OCI-LY3 (cell line): Measurements from ENCODE around the gene ABCG1.

Experiments
- H2AFZ ChIP-seq: fragments of 200-600, 300-600 bp; shearing (Covaris generic); 2 replicates; pipeline ENCODE4 v1.6.0; 2014; ENCODE audit warnings: antibody characterized with exemption, low read depth, low read length
- H3K27ac ChIP-seq: fragments of 200-600, 300-600 bp; sonication (generic); 2 replicates; pipeline ENCODE4 v1.5.1; 2014; ENCODE audit warnings: mild to moderate bottlenecking, low read length, moderate library complexity, mixed read lengths
- H3K27me3 ChIP-seq: fragments of 200-600, 300-600 bp; sonication (generic); 2 replicates; pipeline ENCODE4 v1.6.1; 2014; ENCODE audit warnings: low read depth, low read length, mixed read lengths
- H3K36me3 ChIP-seq: fragments of 200-600, 300-600 bp; sonication (generic); replicated peaks from 2 replicates; pipeline ENCODE3; 2014; ENCODE audit warnings: low read depth, low read length, mixed read lengths
- H3K4me1 ChIP-seq: fragments of 300-600, 200-600 bp; sonication (generic); 2 replicates; pipeline ENCODE4 v1.6.1; 2014; ENCODE audit warnings: low read length, mixed read lengths
- H3K4me2 ChIP-seq: fragments of 200-600, 300-600 bp; sonication (generic); 2 replicates; pipeline ENCODE4 v1.6.1; 2014; ENCODE audit warnings: low read length, mixed read lengths
- H3K4me3 ChIP-seq: fragments of 300-600, 200-600 bp; sonication (generic); 2 replicates; pipeline ENCODE4 v1.5.1; 2014; ENCODE audit warnings: antibody characterized with exemption, mild to moderate bottlenecking, low read length, moderate library complexity
- H3K79me2 ChIP-seq: fragments of 300-600, 200-600 bp; shearing (Covaris generic); 2 replicates; pipeline ENCODE4 v1.6.1; 2014; ENCODE audit warnings: mild to moderate bottlenecking, low read length, mixed read lengths
- H3K9ac ChIP-seq: fragments of 300-600, 200-600 bp; shearing (Covaris generic); 2 replicates; pipeline ENCODE4 v1.6.0; 2014; ENCODE audit warnings: mild to moderate bottlenecking, low read length, moderate library complexity
- H3K9me3 ChIP-seq: fragments of 200-600, 300-600 bp; shearing (Covaris generic); 2 replicates; pipeline ENCODE4 v1.6.1; 2014; ENCODE audit warnings: low read length, mixed read lengths; ENCODE audit not compliant: insufficient read depth
- H4K20me1 ChIP-seq: fragments of 200-600, 300-600 bp; sonication (generic); 2 replicates; pipeline ENCODE4 v1.6.1; 2016; ENCODE audit warnings: low read length, mixed read lengths; ENCODE audit not compliant: insufficient read depth
- EZH2phosphoT487 ChIP-seq: fragments of 200-600 bp; shearing (Covaris generic); IDR thresholded peaks from 2 replicates; pipeline ENCODE4 v1.6.1; 2018; ENCODE audit warnings: antibody characterized with exemption, mixed run types, low read depth
- TF ChIP-seq, protein P1 (sequence below): fragments of 200-600, 300-600 bp; sonication (generic); IDR thresholded peaks from 2 replicates; pipeline ENCODE4 v1.5.1; 2014; ENCODE audit warnings: antibody characterized with exemption, low read length, low read depth

Gene ABCG1

DNA sequence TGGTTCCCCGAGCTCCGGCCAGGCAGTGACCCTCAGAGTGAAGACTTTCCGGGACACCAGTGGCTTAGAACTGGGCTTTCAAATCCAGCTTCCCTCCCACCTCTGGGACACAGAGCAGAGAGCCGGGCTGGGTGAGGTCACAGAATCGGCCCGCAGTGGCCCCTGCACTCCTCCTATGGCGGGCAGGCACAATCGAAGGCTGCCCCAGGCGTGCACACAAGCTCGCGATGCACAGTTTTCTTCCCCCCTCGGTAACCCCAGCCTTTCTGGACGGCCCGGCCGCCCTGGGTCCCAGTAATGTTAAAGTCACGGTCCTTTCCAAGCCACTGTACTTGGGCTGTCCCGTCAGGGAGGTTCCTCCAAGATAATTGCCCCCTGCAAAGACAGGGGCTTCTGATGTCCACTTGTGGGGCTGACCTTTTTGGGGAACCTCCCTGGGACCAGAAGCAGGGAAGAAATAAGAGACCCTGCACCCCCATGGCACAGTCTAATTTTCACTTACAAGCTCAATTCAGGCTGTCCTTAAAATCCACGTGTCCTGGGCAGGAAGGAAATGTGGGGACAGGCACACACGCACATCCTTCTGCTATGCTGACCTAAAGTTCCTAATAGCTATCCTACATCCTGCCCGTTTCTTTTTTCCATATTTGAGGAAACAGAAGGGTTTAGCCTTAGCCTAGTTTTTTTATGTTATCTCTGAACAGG lies 82.6 kb downstream of the ABCG1 start:
- H2AFZ ChIP-seq: no peak overlapping the region
- no peak for TF ChIP-seq EZH2phosphoT487
- TF ChIP-seq, protein P1, sequence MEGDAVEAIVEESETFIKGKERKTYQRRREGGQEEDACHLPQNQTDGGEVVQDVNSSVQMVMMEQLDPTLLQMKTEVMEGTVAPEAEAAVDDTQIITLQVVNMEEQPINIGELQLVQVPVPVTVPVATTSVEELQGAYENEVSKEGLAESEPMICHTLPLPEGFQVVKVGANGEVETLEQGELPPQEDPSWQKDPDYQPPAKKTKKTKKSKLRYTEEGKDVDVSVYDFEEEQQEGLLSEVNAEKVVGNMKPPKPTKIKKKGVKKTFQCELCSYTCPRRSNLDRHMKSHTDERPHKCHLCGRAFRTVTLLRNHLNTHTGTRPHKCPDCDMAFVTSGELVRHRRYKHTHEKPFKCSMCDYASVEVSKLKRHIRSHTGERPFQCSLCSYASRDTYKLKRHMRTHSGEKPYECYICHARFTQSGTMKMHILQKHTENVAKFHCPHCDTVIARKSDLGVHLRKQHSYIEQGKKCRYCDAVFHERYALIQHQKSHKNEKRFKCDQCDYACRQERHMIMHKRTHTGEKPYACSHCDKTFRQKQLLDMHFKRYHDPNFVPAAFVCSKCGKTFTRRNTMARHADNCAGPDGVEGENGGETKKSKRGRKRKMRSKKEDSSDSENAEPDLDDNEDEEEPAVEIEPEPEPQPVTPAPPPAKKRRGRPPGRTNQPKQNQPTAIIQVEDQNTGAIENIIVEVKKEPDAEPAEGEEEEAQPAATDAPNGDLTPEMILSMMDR: no peak

DNA sequence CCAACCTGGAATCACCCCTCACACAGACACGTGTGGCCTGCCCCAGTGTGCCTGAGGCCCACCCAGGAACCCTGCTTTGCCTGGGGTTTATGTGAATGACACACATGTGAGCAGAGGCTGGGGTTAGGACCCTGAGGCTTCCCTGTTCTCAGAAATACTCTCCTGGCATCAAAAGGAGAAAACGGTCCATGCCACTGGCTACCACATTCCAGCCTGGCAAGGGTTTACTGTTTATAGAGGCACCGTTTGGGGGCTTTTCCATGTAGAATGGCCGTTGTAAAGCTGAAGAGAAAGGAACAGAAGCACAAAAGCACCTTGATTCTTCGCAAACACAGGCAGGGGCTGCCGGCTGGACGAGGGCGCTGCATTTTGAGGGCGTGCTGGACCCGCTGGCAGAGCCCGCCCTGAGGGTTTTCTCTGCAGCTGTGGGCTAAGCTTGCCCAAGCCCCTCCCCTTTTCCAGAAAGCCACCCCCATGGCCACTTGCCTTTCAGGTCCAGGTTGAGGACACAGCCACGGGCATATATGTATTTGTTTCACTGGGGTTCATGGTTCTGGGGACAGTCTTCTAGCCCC lies 83.2 kb downstream of the ABCG1 start:
- Histone ChIP-seq H3K27me3 (peaks cover 21% of the 10 kb centered on the region), H3K27ac (no peak overlapping the region), H3K4me2 (no peak overlapping the region), H3K4me1 (no peaks in the 10 kb centered on the region), H3K79me2 (no peaks in the 10 kb centered on the region), H3K4me3 (no peak overlapping the region), H3K9me3 (no peaks in the 10 kb centered on the region), H4K20me1 (no peaks in the 10 kb centered on the region), H3K36me3 (no peaks in the 10 kb centered on the region), H2AFZ (no peak overlapping the region), H3K9ac (no peak overlapping the region)
- TF ChIP-seq, protein P1: no peak
- TF ChIP-seq EZH2phosphoT487: no peak

More for the DNA sequence above, 82.6 kb downstream of the ABCG1 start:
- H3K9ac ChIP-seq: no peak overlapping the region
- H3K27ac ChIP-seq: no peak overlapping the region
- H3K4me1 ChIP-seq: no peaks in the 10 kb centered on the region
- H3K9me3 ChIP-seq: no peaks in the 10 kb centered on the region
- H4K20me1 ChIP-seq: no peaks in the 10 kb centered on the region
- H3K4me3 ChIP-seq: no peak overlapping the region
- no peak overlapping the region for H3K4me2 ChIP-seq
- no peaks in the 10 kb centered on the region for H3K36me3 ChIP-seq
- H3K79me2 ChIP-seq: no peaks in the 10 kb centered on the region
- peaks cover 25% of the 10 kb centered on the region for H3K27me3 ChIP-seq

DNA sequence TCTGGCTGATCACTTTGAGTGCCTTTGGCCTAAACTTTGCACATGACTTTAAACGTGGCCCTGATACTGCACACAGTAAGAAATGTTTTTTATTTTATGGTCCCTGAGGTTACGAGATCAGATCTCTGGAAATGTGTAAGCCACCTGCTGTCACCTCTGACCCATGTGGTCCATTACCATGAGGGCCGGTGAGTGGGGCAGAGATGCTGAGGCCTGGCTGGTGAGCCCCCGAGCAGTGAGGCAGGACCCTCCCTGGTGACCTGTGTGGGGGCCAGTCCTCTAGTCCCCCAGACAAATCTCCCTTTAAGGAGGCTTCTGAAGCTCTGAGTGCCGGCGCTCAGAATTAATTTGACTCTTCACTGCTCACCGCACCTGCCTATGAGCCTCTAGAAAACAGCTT lies 83.9 kb downstream of the ABCG1 start:
- Histone ChIP-seq H3K79me2 (no peaks in the 10 kb centered on the region), H4K20me1 (no peaks in the 10 kb centered on the region), H3K36me3 (no peaks in the 10 kb centered on the region), H3K4me3 (no peak overlapping the region), H2AFZ (no peak overlapping the region), H3K4me2 (no peak overlapping the region), H3K27me3 (peaks cover 19% of the 10 kb centered on the region; the same call in 1 of the 2 replicates), H3K9ac (no peak overlapping the region), H3K27ac (no peak overlapping the region), H3K4me1 (no peaks in the 10 kb centered on the region), H3K9me3 (no peaks in the 10 kb centered on the region)
- TF ChIP-seq, protein P1: no peak
- no peak for TF ChIP-seq EZH2phosphoT487

DNA sequence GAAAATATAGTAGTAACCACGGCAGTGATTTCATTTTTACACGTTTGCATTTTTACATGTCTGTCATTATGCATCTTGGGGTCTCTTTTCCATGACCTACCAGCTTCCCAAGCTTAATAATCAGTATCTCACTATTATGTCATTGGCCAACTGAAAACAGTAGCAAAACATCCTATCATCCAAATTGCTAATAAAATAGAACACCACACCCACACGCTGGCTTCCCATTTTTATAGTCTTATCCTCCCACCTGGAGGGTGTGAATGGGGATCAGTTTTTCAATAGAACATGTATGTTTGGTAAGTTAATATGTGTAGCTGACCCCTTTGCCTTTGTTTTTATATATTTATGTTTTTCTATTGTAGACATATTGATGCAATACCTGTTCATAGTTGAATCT lies 84.5 kb downstream of the ABCG1 start:
- H2AFZ ChIP-seq: no peak overlapping the region
- no peaks in the 10 kb centered on the region for H3K36me3 ChIP-seq
- no peak overlapping the region for H3K4me3 ChIP-seq
- no peaks in the 10 kb centered on the region for H4K20me1 ChIP-seq
- no peak overlapping the region for H3K4me2 ChIP-seq
- peaks cover 21% of the 10 kb centered on the region; the same call in 1 of the 2 replicates for H3K27me3 ChIP-seq
- H3K79me2 ChIP-seq: no peaks in the 10 kb centered on the region
- no peaks in the 10 kb centered on the region for H3K9me3 ChIP-seq
- no peak overlapping the region for H3K27ac ChIP-seq
- H3K4me1 ChIP-seq: no peaks in the 10 kb centered on the region
- TF ChIP-seq EZH2phosphoT487: no peak
- TF ChIP-seq, protein P1: no peak
- no peak overlapping the region for H3K9ac ChIP-seq
